Activated CD4-positive, alpha-beta memory T cell treated with anti-CD3 and anti-CD28 coated beads for 36 hours (primary cell): Measurements from ENCODE around the gene LRBA. TPM values are rescaled to one million over a fixed set of nuclear protein-coding genes. Genes with fewer than 3 reads are reported as not detected.

ENCODE experiments used
- CTCF ChIA-PET: fragments of 350-600 bp; sonication (Branson Sonifier 250); formaldehyde crosslinking; loops from one replicate; lab custom pipeline; 2021; ENCODE audit warnings: antibody characterized with exemption, inconsistent platforms; lab: Charles Lee
- POLR2A ChIA-PET: fragments of 350-600 bp; sonication (Branson Sonifier 250); formaldehyde crosslinking; loops from one replicate; lab custom pipeline; 2021; ENCODE audit warnings: antibody characterized with exemption; lab: Charles Lee
- DNase-seq: peaks from one replicate; pipeline ENCODE4 v3.0.0-alpha.2; 2020
- H3K27ac Mint-ChIP-seq: one replicate; pipeline ENCODE4 v1.8.0; 2021; ENCODE audit warnings: mixed read lengths
- H3K27me3 Mint-ChIP-seq: one replicate; pipeline ENCODE4 v1.8.0; 2021; ENCODE audit warnings: mixed read lengths
- H3K36me3 Mint-ChIP-seq: one replicate; pipeline ENCODE4 v1.8.0; 2021; ENCODE audit warnings: mixed read lengths
- H3K4me1 Mint-ChIP-seq: one replicate; pipeline ENCODE4 v1.8.0; 2021; ENCODE audit warnings: low read depth, mixed read lengths
- H3K4me3 Mint-ChIP-seq: one replicate; pipeline ENCODE4 v1.8.0; 2021; ENCODE audit warnings: mild to moderate bottlenecking, mixed read lengths
- H3K9me3 Mint-ChIP-seq: one replicate; pipeline ENCODE4 v1.8.0; 2021; ENCODE audit warnings: mixed read lengths
- intact Hi-C: fragments of 100-400 bp; cut with micrococcal nuclease; formaldehyde crosslinking; loops from one replicate; pipeline ENCODE4 v1.15.1; 2023
- total RNA-seq, 2 experiments: library from RNA; stranded (reverse); gene quantifications; one replicate each; pipeline ENCODE4 v1.2.3, GENCODE V29; 2021

Gene LRBA
- total RNA-seq, 2 experiments from 2014 or later, result 62.4 to 63.7 TPM

DNA sequence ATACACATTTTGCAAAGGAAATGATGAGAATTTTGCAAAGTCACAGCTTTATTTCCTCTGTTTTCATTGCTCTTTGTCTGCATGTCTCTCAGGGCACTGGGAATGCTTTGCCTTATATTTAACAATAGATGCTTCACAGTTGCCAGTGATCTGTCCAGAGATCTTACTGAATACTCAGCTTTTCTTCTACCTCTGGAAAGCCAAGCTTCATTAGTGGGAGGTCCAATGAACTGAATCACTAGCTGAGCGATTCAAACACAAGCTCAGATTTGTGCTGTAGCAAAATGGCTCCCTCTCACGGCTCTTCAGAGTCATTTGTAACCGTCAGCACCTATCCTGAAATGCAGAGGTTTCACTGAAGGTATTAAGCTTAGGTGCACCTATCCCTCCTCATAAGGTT lies 797.9 kb downstream of the LRBA start:
- ChIA-PET POLR2A (no interaction called here), CTCF (interaction anchor here (0.6 to 1.7 kb wide), 4 partner anchors 26 to 238 kb away, joined by 3 to 7 read pairs (median 3); no protein-coding TSS in a partner anchor)
- Mint-ChIP-seq H3K36me3 (no peaks in the 10 kb centered on the region), H3K27ac (no peak overlapping the region), H3K4me1 (no peaks in the 10 kb centered on the region), H3K27me3 (no peaks in the 10 kb centered on the region), H3K9me3 (no peaks in the 10 kb centered on the region), H3K4me3 (no peak overlapping the region)
- DNase-seq, result no peak
- intact Hi-C loops, result no loop called here

DNA sequence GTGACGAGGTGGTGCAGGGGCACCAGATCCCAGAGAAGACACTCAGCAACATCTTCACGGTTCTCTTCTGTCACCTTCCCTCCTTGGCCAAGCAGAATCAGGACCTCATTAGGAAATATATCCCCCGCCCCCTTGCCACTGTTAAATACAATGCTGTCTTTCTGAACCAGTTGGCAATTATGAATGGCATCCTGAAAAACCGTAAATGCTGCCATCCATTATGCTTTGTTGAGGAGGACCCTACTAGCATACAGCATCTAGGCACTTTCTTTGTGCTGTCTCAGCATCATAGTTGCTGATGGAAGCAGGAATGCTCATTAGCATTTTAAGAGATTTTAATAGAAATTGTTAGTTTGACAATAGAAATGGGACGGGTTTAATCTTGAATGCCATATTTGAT lies 798.4 kb downstream of the LRBA start:
- Mint-ChIP-seq H3K27me3 (no peaks in the 10 kb centered on the region), H3K36me3 (no peaks in the 10 kb centered on the region), H3K27ac (no peak overlapping the region), H3K9me3 (no peaks in the 10 kb centered on the region), H3K4me3 (no peak overlapping the region), H3K4me1 (no peaks in the 10 kb centered on the region)
- ChIA-PET CTCF (interaction anchor here (0.7 to 1.7 kb wide), 3 partner anchors 26 to 235 kb away, joined by 3 to 7 read pairs (median 3); no protein-coding TSS in a partner anchor), POLR2A (no interaction called here)
- DNase-seq, result no peak
- intact Hi-C loops, result no loop called here

DNA sequence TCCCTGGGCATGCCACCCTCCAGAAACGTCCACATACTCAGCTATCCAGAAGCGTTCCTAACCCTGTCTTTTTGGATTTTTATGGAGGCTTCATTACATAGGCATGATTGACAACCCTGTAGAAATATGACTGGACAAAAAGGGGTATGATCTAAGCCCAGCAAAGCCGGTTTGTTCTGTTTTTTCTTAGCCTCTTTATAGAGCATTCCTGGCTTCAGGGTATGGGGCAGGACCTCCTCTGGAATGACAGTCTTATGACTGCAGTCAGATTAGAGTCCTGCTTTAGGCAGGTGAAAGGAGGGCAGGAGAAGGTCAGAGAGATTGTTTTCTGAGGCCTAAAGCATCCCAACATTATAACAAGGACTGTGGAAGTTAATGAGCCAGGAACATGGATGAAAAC lies 799.5 kb downstream of the LRBA start:
- no peaks in the 10 kb centered on the region for H3K9me3 Mint-ChIP-seq
- H3K27me3 Mint-ChIP-seq, result no peaks in the 10 kb centered on the region
- H3K36me3 Mint-ChIP-seq, result no peaks in the 10 kb centered on the region
- H3K4me3 Mint-ChIP-seq, result no peak overlapping the region
- intact Hi-C loops, result no loop called here
- no peaks in the 10 kb centered on the region for H3K4me1 Mint-ChIP-seq
- CTCF ChIA-PET, result no interaction called here
- H3K27ac Mint-ChIP-seq, result no peak overlapping the region
- no peak for DNase-seq
- POLR2A ChIA-PET, result no interaction called here

Other genes starting within 250 kb of the LRBA start
- 1,000 to 10,000 TPM; 3,192 to 3,296 TPM for gene RPS3A, start 84.3 kb upstream of the LRBA start, total RNA-seq